ENCODE measurements around the gene TESK1. TPM values are rescaled to one million over a fixed set of nuclear protein-coding genes. Genes with fewer than 3 reads are reported as not detected.

Gene TESK1
- polyA plus RNA-seq, 1 experiment: 32.6 TPM

GRCh38 chr9:35558185-35558584, 46.9 kb upstream of the TESK1 start:
- Histone ChIP-seq H3K27me3 (ENCODE audit: control insufficient read depth, insufficient read depth, low read length) (no peaks in the 10 kb centered on the region), H3K36me3 (ENCODE audit: control insufficient read depth, insufficient read depth, low read length) (peaks cover 65% of the 10 kb centered on the region), H3K4me3 (ENCODE audit: low read depth, low read length) (no peak overlapping the region)
- DNase-seq (ENCODE audit: low read depth): no peak
- POLR2A ChIA-PET: no interaction called here
- no peak for TF ChIP-seq CTCF (IDR thresholded peaks at IDR 0.05; ENCODE audit: insufficient read depth, low read depth, low read length)
- CTCF ChIA-PET: interaction anchor here (0.6 to 7.0 kb wide), 5 partner anchors 71 to 447 kb away, joined by 3 to 68 read pairs (median 3); no protein-coding TSS in a partner anchor

- CTCF ChIA-PET: interaction anchor here (1.3 kb wide), 1 partner anchor 79 kb away, joined by 3 read pairs; no protein-coding TSS in a partner anchor
- Histone ChIP-seq H3K36me3 (ENCODE audit: control insufficient read depth, insufficient read depth, low read length) (peaks cover 62% of the 10 kb centered on the region), H3K27me3 (ENCODE audit: control insufficient read depth, insufficient read depth, low read length) (no peaks in the 10 kb centered on the region), H3K4me3 (ENCODE audit: low read depth, low read length) (no peak overlapping the region)
- no peak for TF ChIP-seq CTCF (IDR thresholded peaks at IDR 0.05; ENCODE audit: insufficient read depth, low read depth, low read length)
- POLR2A ChIA-PET: no interaction called here
- DNase-seq (ENCODE audit: low read depth): no peak
These were observed 45.1 kb upstream of the TESK1 start for GRCh38 chr9:35559792-35560530.

- no peak for DNase-seq (ENCODE audit: low read depth)
- TF ChIP-seq CTCF (IDR thresholded peaks at IDR 0.05; ENCODE audit: insufficient read depth, low read depth, low read length): no peak
- no peak overlapping the region for H3K4me3 ChIP-seq (ENCODE audit: low read depth, low read length)
- POLR2A ChIA-PET: no interaction called here
- H3K27me3 ChIP-seq (ENCODE audit: control insufficient read depth, insufficient read depth, low read length): no peaks in the 10 kb centered on the region
- peaks cover 54% of the 10 kb centered on the region for H3K36me3 ChIP-seq (ENCODE audit: control insufficient read depth, insufficient read depth, low read length)
- CTCF ChIA-PET: no interaction called here
These were observed 44.3 kb upstream of the TESK1 start for GRCh38 chr9:35560625-35561337.

GRCh38 chr9:35561468-35562261, 43.4 kb upstream of the TESK1 start:
- Histone ChIP-seq H3K36me3 (ENCODE audit: control insufficient read depth, insufficient read depth, low read length) (peaks cover 47% of the 10 kb centered on the region), H3K27me3 (ENCODE audit: control insufficient read depth, insufficient read depth, low read length) (no peaks in the 10 kb centered on the region), H3K4me3 (ENCODE audit: low read depth, low read length) (no peak overlapping the region)
- DNase-seq (ENCODE audit: low read depth): no peak
- ChIA-PET CTCF (interaction anchor here (0.7 to 1.3 kb wide), 3 partner anchors 8 to 465 kb away, joined by 3 to 5 read pairs (median 3); partner anchors contain the start of gene PIGO), POLR2A (no interaction called here)
- TF ChIP-seq CTCF (IDR thresholded peaks at IDR 0.05; ENCODE audit: insufficient read depth, low read depth, low read length): no peak

Measured in BJ (cell line).